K562 (cell line): ENCODE measurements around the gene SPHK2. TPM values are rescaled to one million over a fixed set of nuclear protein-coding genes. Genes with fewer than 3 reads are reported as not detected.

ENCODE experiments used
- ATAC-seq: fragments of 200-7000 bp; cut with Tn5 transposase; 3 replicates; pipeline ENCODE4 v1.9.1; 2020; ENCODE audit warnings: moderate library complexity
- BruUV-seq: library from RNA; stranded (reverse); fragments of 400-500 nt; replicated peaks from 2 replicates; lab custom pipeline; 2021; lab: Mats Ljungman, UMichigan
- CTCF ChIA-PET: fragments of 300-600 bp; formaldehyde crosslinking; extraction: SDS; loops from one replicate; lab custom pipeline; 2021; ENCODE audit warnings: low intra/inter-chr PET ratio; lab: Yijun Ruan, JAX
- POLR2A ChIA-PET: fragments of 300-600, 350-650 bp; sonication (Branson Sonifier 250); formaldehyde crosslinking; extraction: SDS; loops from one replicate; lab custom pipeline; 2021; ENCODE audit warnings: antibody characterized with exemption, inconsistent platforms; lab: Yijun Ruan, JAX
- DNase-seq, 4 experiments: peaks; one replicate each; pipeline versions ENCODE4 v3.0.0 to v3.0.0-alpha.2; 2011 to 2018; ENCODE audit warnings: low spot score in 3 of 4, mixed read lengths in 3 of 4; ENCODE audit errors: extremely low read depth in 1 of 4
- FAIRE-seq: peaks from 2 replicates; lab custom pipeline; 2011; peaks lifted over from hg19 to GRCh38; lab: Jason Lieb, UNC
- H2AFZ ChIP-seq: 2 replicates; pipeline ENCODE4 v1.6.0; 2011; ENCODE audit warnings: low read depth, low read length, control low read depth, inconsistent platforms
- H3K27ac ChIP-seq: fragments of 200-600 bp; 3 replicates; pipeline ENCODE4 v1.8.0; 2011; ENCODE audit warnings: low read depth, mild to moderate bottlenecking, control low read depth, inconsistent platforms, low read length, moderate library complexity, mixed read lengths; ENCODE audit errors: extremely low read depth
- H3K27me3 ChIP-seq, 2 experiments: fragments of 300-600 bp in 1 of 2; 2 replicates in 1 of 2; 3 replicates in 1 of 2; pipeline versions ENCODE4 v1.6.0 to v1.8.0; 2011; ENCODE audit warnings: inconsistent platforms in 2 of 2, low read length in 2 of 2, mild to moderate bottlenecking in 1 of 2, mixed read lengths in 1 of 2, moderate library complexity in 1 of 2; ENCODE audit not compliant: control insufficient read depth in 2 of 2, insufficient read depth in 2 of 2
- H3K36me3 ChIP-seq: fragments of 300-600 bp; 3 replicates; pipeline ENCODE4 v1.8.0; 2011; ENCODE audit warnings: mild to moderate bottlenecking, low read length, inconsistent platforms; ENCODE audit not compliant: control insufficient read depth, insufficient read depth
- H3K4me1 ChIP-seq, 2 experiments: fragments of 200-600 bp in 1 of 2; replicated peaks in 1 of 2; 2 replicates in 1 of 2; 3 replicates in 1 of 2; pipeline versions ENCODE4 v1.5.1 to v1.8.0; 2011; ENCODE audit warnings: inconsistent platforms in 2 of 2, low read length in 2 of 2, mild to moderate bottlenecking in 1 of 2, mixed read lengths in 1 of 2, moderate library complexity in 1 of 2; ENCODE audit not compliant: control insufficient read depth in 2 of 2, insufficient read depth in 2 of 2
- H3K4me2 ChIP-seq: 2 replicates; pipeline ENCODE4 v1.6.1; 2011; ENCODE audit warnings: low read length, control low read depth, inconsistent platforms, mixed read lengths; ENCODE audit not compliant: insufficient read depth
- H3K4me3 ChIP-seq: fragments of 200-600 bp; sonication (generic), shearing (Covaris generic); 2 replicates; pipeline ENCODE4 v1.5.1; 2016; ENCODE audit warnings: control low read depth, inconsistent platforms
- H3K79me2 ChIP-seq: fragments of 200-600 bp; 3 replicates; pipeline ENCODE4 v1.8.0; 2011; ENCODE audit warnings: low read length, inconsistent platforms; ENCODE audit not compliant: control insufficient read depth, insufficient read depth
- H3K9ac ChIP-seq, 2 experiments: 2 replicates each; pipeline versions ENCODE4 v1.6.0 to v1.6.1; 2011; ENCODE audit warnings: low read depth in 2 of 2, low read length in 2 of 2, control low read depth in 1 of 2, inconsistent platforms in 1 of 2, mild to moderate bottlenecking in 1 of 2, mixed read lengths in 1 of 2; ENCODE audit not compliant: insufficient read depth in 1 of 2
- H3K9me1 ChIP-seq: one replicate; pipeline ENCODE4 v1.6.0; 2011; ENCODE audit warnings: inconsistent platforms, mild to moderate bottlenecking, low read length, moderate library complexity; ENCODE audit not compliant: control insufficient read depth, insufficient read depth
- H3K9me3 ChIP-seq: replicated peaks from 2 replicates; pipeline ENCODE4 v1.5.1; 2011; ENCODE audit warnings: low read depth, low read length, inconsistent platforms; ENCODE audit not compliant: control insufficient read depth, insufficient read depth
- H4K20me1 ChIP-seq: replicated peaks from 2 replicates; pipeline ENCODE4 v1.6.1; 2011; ENCODE audit warnings: low read length, inconsistent platforms, mixed read lengths; ENCODE audit not compliant: control insufficient read depth, insufficient read depth
- BDP1 ChIP-seq: IDR thresholded peaks from 3 replicates; pipeline ENCODE4 v1.6.1; 2011; ENCODE audit not compliant: insufficient read length, insufficient read depth
- KDM1A ChIP-seq, 2 experiments: fragments of 450-650 bp; IDR thresholded peaks; 2 replicates each; pipeline ENCODE4 v1.6.1; 2016; ENCODE audit warnings: mild to moderate bottlenecking in 2 of 2
- NFYB ChIP-seq: IDR thresholded peaks from 2 replicates; pipeline ENCODE4 v1.6.1; 2011; ENCODE audit warnings: mild to moderate bottlenecking, moderate library complexity; ENCODE audit not compliant: insufficient read length; ENCODE audit errors: extremely low read depth
- RAD21 ChIP-seq, 2 experiments: fragments of 250-450 bp in 1 of 2; fragments of 450-650 bp in 1 of 2; sonication (Bioruptor Pico) in 1 of 2; formaldehyde crosslinking in 1 of 2; IDR thresholded peaks in 1 of 2; conservative IDR thresholded peaks in 1 of 2; 2 replicates each; pipeline versions ENCODE4 v1.4.0 to v1.8.0; 2020 to 2022; ENCODE audit warnings: mild to moderate bottlenecking in 2 of 2, moderate library complexity in 1 of 2
- RUNX1 ChIP-seq: sonication (generic); IDR thresholded peaks from 2 replicates; pipeline ENCODE4 v1.6.1; 2016; ENCODE audit warnings: antibody characterized with exemption, low read depth
- SPI1 ChIP-seq: IDR thresholded peaks from 2 replicates; pipeline ENCODE4 v1.6.1; 2011; ENCODE audit warnings: low read depth, low read length, control low read depth, borderline replicate concordance
- ZNF316 ChIP-seq: fragments of 450-650 bp; IDR thresholded peaks from 2 replicates; pipeline ENCODE4 v1.6.1; 2016
- WGBS: fragments of 100-300 bp; shearing (Covaris generic); methylation state at CpG from one replicate; pipeline ENCODE4 v1.1.6; 2016; ENCODE audit warnings: low coverage, mixed read lengths; ENCODE audit not compliant: insufficient coverage; ENCODE audit errors: missing lambda C conversion rate; 5-methylcytosine and 5-hydroxymethylcytosine counted together
- in situ Hi-C: fragments of 300-500 bp; cut with MboI; formaldehyde crosslinking; loops from 4 replicates; pipeline ENCODE4 v1.15.0; 2018; ENCODE audit warnings: inconsistent platforms, mixed read lengths
- intact Hi-C: fragments of 100-400 bp; cut with micrococcal nuclease; formaldehyde crosslinking; loops from 2 replicates; pipeline ENCODE4 v1.14.2; 2022
- polyA plus RNA-seq, 8 experiments: library from polyadenylated mRNA; depleted of rRNA in 4 of 8; stranded (reverse) in 5 of 8; unstranded in 3 of 8; fragments of >200 nt; fragmentation: Nextera tagmentation in 2 of 8; fragmentation: Illumina TruSeq in 1 of 8; extraction: Ambion mirVana in 2 of 8; extraction: Trizol in 1 of 8; gene quantifications; 2 replicates each; pipeline versions ENCODE4 v1.2.1 to v1.2.3, GENCODE V29; 2011 to 2014; ENCODE audit warnings: inconsistent platforms in 1 of 8, missing spikeins in 1 of 8
- total RNA-seq, 7 experiments: library from RNA; depleted of rRNA in 6 of 7; stranded (reverse); fragments of >200 nt in 6 of 7; fragmentation: Illumina TruSeq in 2 of 7; extraction: Trizol in 2 of 7; gene quantifications; 2 replicates each; pipeline versions ENCODE4 v1.2.1 to v1.2.3, GENCODE V29; 2011 to 2021; ENCODE audit warnings: low replicate concordance in 1 of 7
- TF ChIP-seq, protein P1 (sequence below), 3 experiments: IDR thresholded peaks in 2 of 3; conservative IDR thresholded peaks in 1 of 3; 2 replicates each; pipeline ENCODE4 v1.5.1; 2011 to 2012; ENCODE audit warnings: low read length in 3 of 3, mild to moderate bottlenecking in 3 of 3, control low read depth in 2 of 3, improper control_type of control experiment in 1 of 3, inconsistent platforms in 1 of 3, low read depth in 1 of 3, mixed read lengths in 1 of 3, moderate library complexity in 1 of 3; ENCODE audit not compliant: insufficient read depth in 2 of 3
- TF ChIP-seq, protein P2 (sequence below), 2 experiments: fragments of 450-650 bp; formaldehyde crosslinking in 1 of 2; IDR thresholded peaks; 2 replicates each; pipeline versions ENCODE4 v1.4.0 to v1.6.1; 2014 to 2020; ENCODE audit warnings: mild to moderate bottlenecking in 2 of 2, borderline replicate concordance in 1 of 2, low read depth in 1 of 2

The SPHK2 gene
- total and polyA plus RNA-seq, 9 of the 15 experiments (the other 6 are each of a cell fraction or from before 2014, with no cell fraction given) = 0.10 to 15.2 (median 2.9) TPM

DNA sequence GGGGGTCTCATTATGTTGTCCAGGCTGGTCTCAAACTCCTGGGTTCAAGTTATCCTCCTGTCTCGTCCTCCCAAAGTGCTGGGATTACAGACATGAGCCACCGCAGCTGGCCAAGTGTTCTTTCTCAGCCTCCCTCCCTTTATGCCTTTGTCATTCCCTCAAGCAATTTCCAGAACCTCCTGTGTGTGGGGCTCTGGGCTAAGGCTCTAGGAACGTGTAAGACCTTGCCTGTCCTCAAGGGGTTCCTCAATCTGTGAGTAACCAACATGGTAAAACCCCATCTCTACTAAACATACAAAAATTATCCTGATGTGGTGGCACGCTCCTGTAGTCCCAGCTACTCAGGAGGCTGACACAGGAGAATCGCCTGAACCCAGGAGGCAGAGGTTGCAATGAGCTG lies 28.3 kb upstream of the SPHK2 start:
- peak overlapping the region in 1 of 2 experiments; percentile 35; a peak in 1 of 4 replicates for H3K9ac ChIP-seq
- H3K4me2 ChIP-seq = no peak overlapping the region
- ChIA-PET POLR2A (interaction anchor here (0.9 to 1.0 kb wide), 2 partner anchors 26 to 89 kb away, joined by 3 to 5 read pairs; no protein-coding TSS in a partner anchor), CTCF (no interaction called here)
- H3K9me1 ChIP-seq = no peaks in the 10 kb centered on the region
- in situ Hi-C loops = loop anchor here (25.0 kb wide), 1 partner anchor 1521 kb away; no protein-coding TSS in a partner anchor
- H3K27me3 ChIP-seq = no peaks in the 10 kb centered on the region
- H3K4me1 ChIP-seq = peaks cover 0 to 27% of the 10 kb centered on the region in 2 experiments; a peak in 2 of 5 replicates
- intact Hi-C loops = no loop called here
- H3K27ac ChIP-seq = no peak overlapping the region
- H3K36me3 ChIP-seq = no peaks in the 10 kb centered on the region
- H3K9me3 ChIP-seq = no peaks in the 10 kb centered on the region
- no peak overlapping the region for H3K4me3 ChIP-seq
- DNase-seq (peak in 2 of 4 experiments; percentile 29 to 44), ATAC-seq (peak; percentile 67), FAIRE-seq (peak; percentile 70)
- H3K79me2 ChIP-seq = no peaks in the 10 kb centered on the region
- no peak overlapping the region for H2AFZ ChIP-seq
- WGBS = 46% methylated on average over 5 of the region's 5 CpGs
- H4K20me1 ChIP-seq = no peaks in the 10 kb centered on the region
- BruUV-seq = no TSS peak
- TF ChIP-seq BDP1 (no peak), ZNF316 (peak; percentile 28; the same call in 1 of the 2 replicates), NFYB (no peak), RAD21 (CRISPR knock-in tag; conservative IDR thresholded peaks at IDR 0.05 in 1 of 2, IDR thresholded peaks at IDR 0.05 in 1 of 2) (peak in 1 of 2 experiments; percentile 50; a peak in 2 of 4 replicates), SPI1 (peak; percentile 49; the same call in 1 of the 2 replicates), KDM1A (IDR thresholded peaks at IDR 0.05) (no peak), RUNX1 (no peak)
- TF ChIP-seq, protein P1, sequence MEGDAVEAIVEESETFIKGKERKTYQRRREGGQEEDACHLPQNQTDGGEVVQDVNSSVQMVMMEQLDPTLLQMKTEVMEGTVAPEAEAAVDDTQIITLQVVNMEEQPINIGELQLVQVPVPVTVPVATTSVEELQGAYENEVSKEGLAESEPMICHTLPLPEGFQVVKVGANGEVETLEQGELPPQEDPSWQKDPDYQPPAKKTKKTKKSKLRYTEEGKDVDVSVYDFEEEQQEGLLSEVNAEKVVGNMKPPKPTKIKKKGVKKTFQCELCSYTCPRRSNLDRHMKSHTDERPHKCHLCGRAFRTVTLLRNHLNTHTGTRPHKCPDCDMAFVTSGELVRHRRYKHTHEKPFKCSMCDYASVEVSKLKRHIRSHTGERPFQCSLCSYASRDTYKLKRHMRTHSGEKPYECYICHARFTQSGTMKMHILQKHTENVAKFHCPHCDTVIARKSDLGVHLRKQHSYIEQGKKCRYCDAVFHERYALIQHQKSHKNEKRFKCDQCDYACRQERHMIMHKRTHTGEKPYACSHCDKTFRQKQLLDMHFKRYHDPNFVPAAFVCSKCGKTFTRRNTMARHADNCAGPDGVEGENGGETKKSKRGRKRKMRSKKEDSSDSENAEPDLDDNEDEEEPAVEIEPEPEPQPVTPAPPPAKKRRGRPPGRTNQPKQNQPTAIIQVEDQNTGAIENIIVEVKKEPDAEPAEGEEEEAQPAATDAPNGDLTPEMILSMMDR (IDR thresholded peaks at IDR 0.05 in 2 of 3, conservative IDR thresholded peaks at IDR 0.05 in 1 of 3; ENCODE audit: insufficient read depth in 2 of 3, low read depth in 1 of 3, low read length in 3 of 3) = peak; percentile 46 to 97 (median 84); a peak in 4 of 6 replicates
- TF ChIP-seq, protein P2, sequence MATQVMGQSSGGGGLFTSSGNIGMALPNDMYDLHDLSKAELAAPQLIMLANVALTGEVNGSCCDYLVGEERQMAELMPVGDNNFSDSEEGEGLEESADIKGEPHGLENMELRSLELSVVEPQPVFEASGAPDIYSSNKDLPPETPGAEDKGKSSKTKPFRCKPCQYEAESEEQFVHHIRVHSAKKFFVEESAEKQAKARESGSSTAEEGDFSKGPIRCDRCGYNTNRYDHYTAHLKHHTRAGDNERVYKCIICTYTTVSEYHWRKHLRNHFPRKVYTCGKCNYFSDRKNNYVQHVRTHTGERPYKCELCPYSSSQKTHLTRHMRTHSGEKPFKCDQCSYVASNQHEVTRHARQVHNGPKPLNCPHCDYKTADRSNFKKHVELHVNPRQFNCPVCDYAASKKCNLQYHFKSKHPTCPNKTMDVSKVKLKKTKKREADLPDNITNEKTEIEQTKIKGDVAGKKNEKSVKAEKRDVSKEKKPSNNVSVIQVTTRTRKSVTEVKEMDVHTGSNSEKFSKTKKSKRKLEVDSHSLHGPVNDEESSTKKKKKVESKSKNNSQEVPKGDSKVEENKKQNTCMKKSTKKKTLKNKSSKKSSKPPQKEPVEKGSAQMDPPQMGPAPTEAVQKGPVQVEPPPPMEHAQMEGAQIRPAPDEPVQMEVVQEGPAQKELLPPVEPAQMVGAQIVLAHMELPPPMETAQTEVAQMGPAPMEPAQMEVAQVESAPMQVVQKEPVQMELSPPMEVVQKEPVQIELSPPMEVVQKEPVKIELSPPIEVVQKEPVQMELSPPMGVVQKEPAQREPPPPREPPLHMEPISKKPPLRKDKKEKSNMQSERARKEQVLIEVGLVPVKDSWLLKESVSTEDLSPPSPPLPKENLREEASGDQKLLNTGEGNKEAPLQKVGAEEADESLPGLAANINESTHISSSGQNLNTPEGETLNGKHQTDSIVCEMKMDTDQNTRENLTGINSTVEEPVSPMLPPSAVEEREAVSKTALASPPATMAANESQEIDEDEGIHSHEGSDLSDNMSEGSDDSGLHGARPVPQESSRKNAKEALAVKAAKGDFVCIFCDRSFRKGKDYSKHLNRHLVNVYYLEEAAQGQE (IDR thresholded peaks at IDR 0.05; ENCODE audit: borderline replicate concordance) = peak; percentile 22; the same call in 1 of the 2 replicates
- TF ChIP-seq, protein P2 (CRISPR knock-in tag; IDR thresholded peaks at IDR 0.05; ENCODE audit: low read depth) = no peak
